Tibial nerve (tissue), 4 donors: ENCODE measurements around the gene GATAD2A. TPM values are rescaled to one million over a fixed set of nuclear protein-coding genes. Genes with fewer than 3 reads are reported as not detected.
"Not testable (repeated sequence)": the region's sequence is repeated elsewhere in the genome, so short reads cannot be mapped to it uniquely, and the experiment has no call there.

ENCODE experiments used
- DNase-seq, 2 donors: peaks; one replicate each; pipeline ENCODE4 v3.0.0-alpha.2; 2019; ENCODE audit warnings: low spot score in 2 of 2
- H3K27ac ChIP-seq, 4 donors: fragments of 200-600 bp; sonication (generic) in 3 of 4; one replicate each; pipeline ENCODE4 v1.5.1; 2017 to 2019; ENCODE audit warnings: mild to moderate bottlenecking in 1 of 4
- H3K27me3 ChIP-seq, 2 donors: fragments of 200-600 bp; sonication (generic) in 1 of 2; one replicate each; pipeline versions ENCODE4 v1.5.1 to v1.6.0; 2017 to 2019
- H3K36me3 ChIP-seq, 3 donors: fragments of 200-600 bp; sonication (generic); one replicate each; pipeline ENCODE4 v1.5.1; 2018 to 2019
- H3K4me1 ChIP-seq, 4 donors: fragments of 200-600 bp; sonication (generic) in 3 of 4; one replicate each; pipeline ENCODE4 v1.5.1; 2017 to 2019
- H3K4me3 ChIP-seq, 4 donors: fragments of 200-600 bp; sonication (generic) in 3 of 4; one replicate each; pipeline ENCODE4 v1.5.1; 2017 to 2019; ENCODE audit warnings: mild to moderate bottlenecking in 1 of 4, moderate library complexity in 1 of 4
- H3K9me3 ChIP-seq, 4 donors: fragments of 200-600 bp; sonication (generic) in 3 of 4; one replicate each; pipeline ENCODE4 v1.5.1; 2017 to 2019
- CTCF ChIP-seq, 5 experiments: fragments of 200-600 bp in 3 of 5; fragments of 450-650 bp in 2 of 5; sonication (generic) in 3 of 5; IDR thresholded peaks; one replicate each; pipeline ENCODE4 v1.5.1; 2016 to 2019; ENCODE audit warnings: antibody characterized with exemption in 5 of 5, mild to moderate bottlenecking in 3 of 5, moderate library complexity in 2 of 5
- EP300 ChIP-seq, 2 donors: sonication (generic); formaldehyde crosslinking; IDR thresholded peaks; one replicate each; pipeline ENCODE4 v1.6.1; 2017; ENCODE audit warnings: antibody characterized with exemption in 2 of 2, mild to moderate bottlenecking in 1 of 2
- POLR2A ChIP-seq, 2 donors: fragments of 450-650 bp; IDR thresholded peaks; one replicate each; pipeline ENCODE4 v1.6.1; 2017; ENCODE audit warnings: antibody characterized with exemption in 2 of 2, mild to moderate bottlenecking in 2 of 2, moderate library complexity in 2 of 2
- WGBS, 2 donors: methylation state at CpG; one replicate each; pipeline ENCODE4 v1.1.5; 2018; 5-methylcytosine and 5-hydroxymethylcytosine counted together
- total RNA-seq, 4 donors: library from RNA; depleted of rRNA; stranded (reverse); fragments of >200 nt; gene quantifications; one replicate each; pipeline ENCODE4 v1.1.0, GENCODE V29; 2016

The GATAD2A gene
- total RNA-seq, 4 donors from 2014 or later, result 34.1 to 69.6 (median 36.8) TPM

- no peak for DNase-seq
- WGBS, 2 donors, result 88 to 89% methylated on average over 6 of the region's 6 CpGs
- TF ChIP-seq EP300 (IDR thresholded peaks at IDR 0.05) (no peak), POLR2A (IDR thresholded peaks at IDR 0.05) (no peak), CTCF (IDR thresholded peaks at IDR 0.05) (no peak)
Observed at GRCh38 chr19:19466201-19466600, 60.7 kb downstream of the GATAD2A start.

GRCh38 chr19:19468424-19469050 is 63.1 kb downstream of the GATAD2A start:
- no peak for DNase-seq
- Histone ChIP-seq H3K27ac (no peak overlapping the region), H3K4me3 (no peak overlapping the region), H3K27me3 (no peaks in the 10 kb centered on the region), H3K36me3 (peaks cover 0 to 45% (median 8%) of the 10 kb centered on the region in 3 donors), H3K9me3 (peaks cover 0 to 30% (median 7%) of the 10 kb centered on the region in 4 donors), H3K4me1 (peaks cover 0 to 26% (median 11%) of the 10 kb centered on the region in 4 donors)
- WGBS, 2 donors, result 78 to 87% methylated on average over 2 of the region's 2 CpGs
- TF ChIP-seq POLR2A (IDR thresholded peaks at IDR 0.05) (no peak), EP300 (IDR thresholded peaks at IDR 0.05) (no peak), CTCF (IDR thresholded peaks at IDR 0.05) (no peak)

More at GRCh38 chr19:19466201-19466600, 60.7 kb downstream of the GATAD2A start:
- H3K36me3 ChIP-seq, result peaks cover 0 to 45% (median 8%) of the 10 kb centered on the region in 3 donors
- H3K27me3 ChIP-seq, result no peaks in the 10 kb centered on the region
- H3K4me1 ChIP-seq, result peaks cover 0 to 38% (median 31%) of the 10 kb centered on the region in 4 donors
- no peak overlapping the region for H3K4me3 ChIP-seq
- peaks cover 0 to 30% (median 7%) of the 10 kb centered on the region in 4 donors for H3K9me3 ChIP-seq
- no peak overlapping the region for H3K27ac ChIP-seq

GRCh38 chr19:19470579-19470978 is 65.1 kb downstream of the GATAD2A start:
- H3K4me3 ChIP-seq, result no peak overlapping the region
- 86 to 90% methylated on average over 3 of the region's 3 CpGs for WGBS, 2 donors
- no peak for DNase-seq
- H3K27me3 ChIP-seq, result no peaks in the 10 kb centered on the region
- peaks cover 0 to 48% (median 4%) of the 10 kb centered on the region in 3 donors for H3K36me3 ChIP-seq
- peaks cover 0 to 29% (median 3%) of the 10 kb centered on the region in 4 donors for H3K4me1 ChIP-seq
- no peak for TF ChIP-seq EP300 (IDR thresholded peaks at IDR 0.05)
- TF ChIP-seq CTCF (IDR thresholded peaks at IDR 0.05), result no peak
- no peak for TF ChIP-seq POLR2A (IDR thresholded peaks at IDR 0.05)
- H3K27ac ChIP-seq, result no peak overlapping the region
- peaks cover 0 to 30% (median 7%) of the 10 kb centered on the region in 4 donors for H3K9me3 ChIP-seq

DNA sequence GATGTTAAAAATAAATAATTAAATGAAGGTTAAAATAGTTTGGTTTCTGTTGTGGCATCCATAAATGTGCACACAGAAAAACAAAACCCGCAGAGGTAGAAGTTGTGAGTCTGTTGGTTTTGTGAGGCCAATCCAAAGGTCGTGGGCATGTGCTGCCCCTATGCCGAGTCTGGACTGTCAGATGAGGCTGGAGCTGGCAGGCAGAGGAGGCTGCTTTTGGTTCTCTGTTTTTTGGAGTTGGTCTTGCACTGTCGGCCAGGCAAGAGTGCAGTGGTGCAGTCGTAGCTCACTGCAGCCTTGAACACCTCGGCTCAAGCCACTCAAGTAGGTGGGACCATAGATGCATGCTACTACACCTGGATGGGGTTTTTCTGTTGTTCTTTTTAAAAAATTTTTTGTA is 66.2 kb downstream of the GATAD2A start:
- Histone ChIP-seq H3K9me3 (peaks cover 0 to 30% (median 7%) of the 10 kb centered on the region in 4 donors), H3K36me3 (peaks cover 0 to 37% (median 0%) of the 10 kb centered on the region in 3 donors), H3K4me1 (peaks cover 0 to 40% (median 5%) of the 10 kb centered on the region in 4 donors), H3K27ac (no peak overlapping the region), H3K4me3 (no peak overlapping the region), H3K27me3 (no peaks in the 10 kb centered on the region)
- DNase-seq, result no peak
- TF ChIP-seq CTCF (IDR thresholded peaks at IDR 0.05), result no peak
- no peak for TF ChIP-seq POLR2A (IDR thresholded peaks at IDR 0.05)
- TF ChIP-seq EP300 (IDR thresholded peaks at IDR 0.05), result no peak
- WGBS, 2 donors, result 82 to 86% methylated on average over 6 of the region's 6 CpGs

GRCh38 chr19:19472106-19472505 is 66.6 kb downstream of the GATAD2A start:
- Histone ChIP-seq H3K4me1 (peaks cover 0 to 43% (median 5%) of the 10 kb centered on the region in 4 donors), H3K36me3 (peaks cover 0 to 32% (median 0%) of the 10 kb centered on the region in 3 donors), H3K9me3 (peaks cover 0 to 26% (median 7%) of the 10 kb centered on the region in 4 donors)
- H3K27ac ChIP-seq, H3K4me3 ChIP-seq, DNase-seq, H3K27me3 ChIP-seq: not testable (repeated sequence)
- WGBS, 2 donors, result 64 to 66% methylated on average over 5 of the region's 5 CpGs
